Head of caudate nucleus (tissue), 42 donors: ENCODE data around the gene NTRK3.
A peak's percentile ranks its signal among the peaks of the same experiment; 100 is the strongest.

Source experiments
- DNase-seq, 42 donors: peaks; one replicate each; pipeline versions ENCODE4 v3.0.0 to v3.0.0-alpha.2; 2020 to 2021; ENCODE audit warnings: mixed read lengths in 7 of 42
- intact Hi-C: fragments of 100-400 bp; cut with DNase I; formaldehyde crosslinking; loops from one replicate; pipeline ENCODE4 v1.15.0; 2022

Gene NTRK3

GRCh38 chr15:87901926-87902690, 354.4 kb downstream of the NTRK3 start:
- DNase-seq: no peak
- intact Hi-C loops: no loop called here

DNA sequence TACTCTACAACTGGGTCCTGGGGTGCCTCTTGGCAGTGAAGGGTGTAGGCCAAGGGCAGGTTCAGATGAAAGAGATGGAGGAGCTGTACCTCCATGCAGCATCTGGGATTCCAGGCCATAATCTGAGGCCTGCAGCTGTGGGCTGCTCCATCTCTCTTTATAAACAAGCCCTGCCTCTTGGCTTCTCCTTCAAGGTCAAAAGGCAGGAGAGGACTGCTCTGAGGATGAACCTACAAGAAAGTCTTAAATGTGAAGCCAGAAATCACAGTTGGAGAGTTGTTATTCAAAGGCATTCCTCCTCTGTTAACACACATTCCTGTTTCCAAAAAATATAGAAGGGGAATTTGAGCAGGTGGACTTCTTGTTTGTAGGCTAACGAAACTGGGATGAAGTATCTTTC, 355.5 kb downstream of the NTRK3 start:
- DNase-seq: no peak
- intact Hi-C loops: no loop called here

- intact Hi-C loops: no loop called here
- DNase-seq: peak in 7 of 42 donors; percentile 7 to 51 (median 24)
Observed at GRCh38 chr15:87896936-87897335, 359.6 kb downstream of the NTRK3 start.

- intact Hi-C loops: no loop called here
- no peak for DNase-seq
Observed at GRCh38 chr15:87887177-87887576, 369.4 kb downstream of the NTRK3 start.

DNA sequence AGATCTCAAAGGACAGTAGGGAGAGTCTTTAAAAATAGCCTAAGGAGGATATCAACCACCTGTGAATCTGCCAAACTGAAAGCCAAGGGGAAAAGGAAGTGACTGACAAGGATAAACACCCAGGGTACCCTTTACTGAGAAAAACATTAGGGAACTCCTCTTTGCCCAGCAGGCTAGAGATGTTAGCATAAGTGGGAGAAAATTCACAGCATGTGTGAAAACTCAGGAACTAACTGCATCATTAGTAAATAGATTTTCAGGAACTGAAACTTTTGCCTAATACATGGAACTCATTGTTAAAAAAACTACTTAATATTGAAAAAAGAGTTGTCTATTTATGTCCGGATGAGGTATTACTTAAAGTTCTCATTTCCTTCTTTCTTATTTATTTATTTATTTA, 375.5 kb downstream of the NTRK3 start:
- peak in 1 of 42 donors; percentile 8 for DNase-seq
- intact Hi-C loops: no loop called here

DNA sequence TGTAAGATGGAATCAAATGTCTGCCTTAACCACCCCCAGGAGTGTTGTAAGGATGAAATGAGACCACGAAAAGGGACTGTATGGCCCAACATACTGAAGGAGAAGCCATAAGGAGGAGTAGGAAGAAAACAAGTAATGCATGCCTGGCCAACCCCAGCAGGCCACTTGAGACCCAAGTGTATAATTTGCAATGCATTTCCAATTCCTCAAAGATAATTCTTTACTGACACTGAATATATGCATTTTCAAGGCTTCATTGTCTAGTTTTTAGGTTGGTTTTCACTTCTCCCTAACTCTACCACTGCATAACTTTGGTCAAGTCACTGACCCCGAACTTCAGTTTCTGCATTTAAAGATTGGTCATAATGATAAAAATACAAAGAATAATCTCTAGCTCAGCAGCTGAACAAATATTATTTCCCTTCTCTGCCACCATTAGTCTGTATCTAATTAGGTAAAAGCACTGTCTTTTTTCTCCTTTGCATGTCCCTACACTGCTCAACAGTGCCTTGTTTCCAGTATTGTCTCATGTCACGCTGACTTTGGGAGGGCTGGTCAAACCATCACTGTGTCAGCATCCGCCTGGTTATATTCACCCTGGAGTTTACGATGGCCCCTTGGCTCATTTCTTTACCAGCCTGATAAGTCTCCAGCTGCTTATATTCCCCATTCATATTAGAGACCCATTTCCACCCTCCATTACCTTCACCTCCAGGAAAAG, 378.6 kb downstream of the NTRK3 start:
- no peak for DNase-seq
- intact Hi-C loops: no loop called here

DNA sequence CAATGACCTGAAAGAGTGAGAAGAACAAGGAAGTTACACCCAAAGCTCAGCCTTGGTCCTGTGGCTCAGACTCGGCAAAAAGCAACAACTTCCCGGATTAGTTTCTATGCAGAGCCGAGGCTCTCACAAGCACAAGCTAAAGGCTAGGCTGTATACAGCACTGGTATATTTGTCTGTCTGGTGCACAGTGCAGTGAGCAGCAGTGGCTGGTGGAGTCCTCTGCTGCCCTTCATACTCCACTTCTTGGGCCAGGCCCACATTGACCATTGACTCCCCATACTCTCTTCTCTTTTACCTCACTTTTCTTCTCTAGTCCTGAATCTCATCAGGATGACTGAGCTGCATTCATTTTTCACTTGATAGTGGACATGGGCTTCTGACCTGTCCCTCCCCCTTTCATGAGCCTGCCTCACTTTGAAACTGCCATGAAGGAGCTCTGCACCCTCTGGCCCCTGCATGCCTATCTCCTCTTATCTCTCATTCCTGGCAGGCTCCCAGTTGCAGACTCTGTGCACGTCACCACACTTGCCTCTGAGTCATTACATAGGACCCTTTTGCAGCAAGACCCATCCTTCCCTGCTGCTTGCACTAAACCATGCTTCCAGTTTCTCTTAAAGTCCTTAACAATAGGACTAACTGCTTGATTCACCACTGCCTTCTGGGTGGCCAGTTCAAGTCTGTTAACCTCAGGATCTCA, 379.3 kb downstream of the NTRK3 start:
- intact Hi-C loops: no loop called here
- no peak for DNase-seq

- intact Hi-C loops: no loop called here
- DNase-seq: peak; percentile 9 to 79 (median 43)
Observed at GRCh38 chr15:87874896-87875711, 381.4 kb downstream of the NTRK3 start.

DNA sequence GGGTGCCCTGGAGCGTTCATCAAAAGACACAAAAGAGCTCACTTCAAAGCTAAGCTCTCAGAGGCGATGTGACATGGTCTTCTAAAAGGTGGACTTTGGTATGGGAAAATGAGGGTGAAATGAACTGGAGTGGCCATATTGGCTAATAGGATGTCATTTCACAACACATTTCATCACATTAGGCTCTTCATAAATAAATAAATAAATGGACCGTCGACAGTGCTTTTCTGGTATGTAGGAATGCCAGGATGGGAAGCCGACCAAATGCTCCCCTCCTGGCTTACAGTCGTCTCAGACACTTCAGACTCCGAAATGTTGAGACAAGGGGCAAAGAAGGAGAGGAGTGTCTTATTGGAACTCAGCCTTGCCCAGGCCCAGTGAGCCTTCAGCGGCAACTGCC, 383.0 kb downstream of the NTRK3 start:
- intact Hi-C loops: no loop called here
- DNase-seq: no peak

DNA sequence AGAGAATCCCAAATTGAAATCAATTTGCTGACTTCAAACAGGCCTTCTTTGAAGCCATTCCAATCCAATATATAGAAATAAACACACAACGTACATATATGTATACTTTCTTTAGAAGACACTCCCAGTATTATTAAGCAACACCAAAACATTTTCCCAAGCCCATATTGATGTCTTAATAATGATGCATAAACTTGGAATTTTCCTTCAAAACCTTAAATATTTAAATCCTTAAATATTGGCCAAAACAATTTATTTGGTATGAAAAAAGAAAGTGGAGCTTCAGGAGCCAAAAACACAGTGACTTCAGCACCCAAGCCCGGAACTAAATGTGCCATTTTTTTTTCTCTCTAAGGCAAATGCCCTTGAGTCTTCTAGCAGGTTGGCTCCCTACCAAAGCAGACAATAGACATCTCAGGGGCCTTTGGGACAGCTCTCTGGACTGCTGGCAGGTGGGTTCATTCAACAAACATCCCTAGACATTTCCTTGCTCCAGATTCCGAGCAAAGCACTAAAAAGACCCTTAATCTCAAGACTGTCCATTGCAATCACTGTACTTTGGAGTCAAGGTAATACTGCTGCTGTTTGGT, 384.7 kb downstream of the NTRK3 start:
- intact Hi-C loops: no loop called here
- no peak for DNase-seq

GRCh38 chr15:87871258-87871681, 385.3 kb downstream of the NTRK3 start:
- intact Hi-C loops: no loop called here
- DNase-seq: no peak

- intact Hi-C loops: no loop called here
Observed at GRCh38 chr15:87866961-87867360, 389.6 kb downstream of the NTRK3 start.

GRCh38 chr15:87863152-87863551, 393.4 kb downstream of the NTRK3 start:
- no peak for DNase-seq

More at GRCh38 chr15:87866961-87867360, 389.6 kb downstream of the NTRK3 start:
- DNase-seq: no peak

GRCh38 chr15:87860743-87861142, 395.8 kb downstream of the NTRK3 start:
- DNase-seq: no peak

More at GRCh38 chr15:87863152-87863551, 393.4 kb downstream of the NTRK3 start:
- intact Hi-C loops: no loop called here

DNA sequence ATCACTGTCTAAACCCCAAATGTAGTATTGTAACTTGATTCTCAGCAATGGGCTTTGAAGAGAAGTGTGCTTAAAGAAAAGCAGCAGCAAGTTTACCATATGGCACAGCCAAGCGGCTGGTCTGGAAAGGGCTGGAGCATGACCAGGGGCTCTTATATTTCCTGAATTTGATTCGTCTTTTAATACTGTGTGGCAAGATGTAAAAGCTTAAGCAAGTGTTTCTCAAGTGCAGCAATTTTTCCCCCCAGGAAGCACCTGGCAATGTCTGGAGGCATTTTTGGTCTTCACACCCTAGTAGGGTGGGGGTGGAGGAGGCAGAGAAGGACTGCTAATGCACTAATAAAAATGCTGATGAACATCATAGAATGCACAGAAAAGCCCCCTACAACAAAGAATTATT, 397.9 kb downstream of the NTRK3 start:
- DNase-seq: no peak
- intact Hi-C loops: no loop called here

More at GRCh38 chr15:87860743-87861142, 395.8 kb downstream of the NTRK3 start:
- intact Hi-C loops: no loop called here

GRCh38 chr15:87851497-87851896, 405.0 kb downstream of the NTRK3 start:
- intact Hi-C loops: no loop called here

DNA sequence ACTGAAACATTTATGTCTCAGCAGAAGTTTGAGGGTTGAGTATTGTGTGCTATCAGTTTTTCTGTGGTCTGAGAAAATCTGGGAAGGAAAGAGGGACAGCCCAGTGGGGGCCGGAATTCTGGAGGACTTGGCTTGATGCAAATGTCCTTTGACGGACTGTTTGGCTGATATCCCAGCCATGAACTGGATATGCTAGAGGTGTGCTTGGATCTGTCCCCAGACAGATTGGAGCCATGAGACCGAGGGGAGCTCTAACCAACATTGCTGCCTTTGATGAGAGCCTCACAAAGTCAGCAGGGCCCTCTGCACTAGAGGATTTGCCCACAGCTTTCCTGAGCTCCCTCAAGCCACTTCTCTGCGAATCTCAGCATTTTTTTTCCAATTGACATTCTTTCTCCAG, 405.6 kb downstream of the NTRK3 start:
- intact Hi-C loops: no loop called here
- DNase-seq: no peak

More at GRCh38 chr15:87851497-87851896, 405.0 kb downstream of the NTRK3 start:
- no peak for DNase-seq

- intact Hi-C loops: no loop called here
- no peak for DNase-seq
Observed at GRCh38 chr15:87849181-87849580, 407.4 kb downstream of the NTRK3 start.

DNA sequence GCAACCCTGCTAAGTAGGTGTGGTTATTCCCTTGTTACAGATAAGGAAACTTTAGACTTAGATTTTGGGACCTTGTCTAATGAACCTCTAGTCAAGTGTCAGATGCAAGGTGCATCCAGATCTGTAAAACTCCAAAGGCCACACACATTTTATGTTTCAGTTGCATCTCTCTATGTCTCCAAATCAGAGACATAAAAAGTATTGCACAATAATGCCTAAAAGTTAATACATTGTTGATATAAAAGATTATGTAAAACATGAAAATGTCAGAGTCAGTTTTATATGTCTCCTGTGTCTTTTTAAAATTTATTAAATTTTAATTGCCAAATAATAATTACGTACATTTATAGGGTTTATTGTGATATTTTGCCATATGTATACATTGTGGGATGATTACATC, 408.5 kb downstream of the NTRK3 start:
- no peak for DNase-seq
- intact Hi-C loops: no loop called here
